CD4-positive, alpha-beta T cell treated with Interleukin-21 for 1 hour (primary cell): ENCODE data around the gene FRYL.
A peak's percentile ranks its signal among the peaks of the same experiment; 100 is the strongest.
"Not testable (repeated sequence)": the region's sequence is repeated elsewhere in the genome, so short reads cannot be mapped to it uniquely, and the experiment has no call there.

Source experiments
- DNase-seq: peaks from one replicate; pipeline ENCODE4 v3.0.0-alpha.2; 2020

FRYL gene

DNA sequence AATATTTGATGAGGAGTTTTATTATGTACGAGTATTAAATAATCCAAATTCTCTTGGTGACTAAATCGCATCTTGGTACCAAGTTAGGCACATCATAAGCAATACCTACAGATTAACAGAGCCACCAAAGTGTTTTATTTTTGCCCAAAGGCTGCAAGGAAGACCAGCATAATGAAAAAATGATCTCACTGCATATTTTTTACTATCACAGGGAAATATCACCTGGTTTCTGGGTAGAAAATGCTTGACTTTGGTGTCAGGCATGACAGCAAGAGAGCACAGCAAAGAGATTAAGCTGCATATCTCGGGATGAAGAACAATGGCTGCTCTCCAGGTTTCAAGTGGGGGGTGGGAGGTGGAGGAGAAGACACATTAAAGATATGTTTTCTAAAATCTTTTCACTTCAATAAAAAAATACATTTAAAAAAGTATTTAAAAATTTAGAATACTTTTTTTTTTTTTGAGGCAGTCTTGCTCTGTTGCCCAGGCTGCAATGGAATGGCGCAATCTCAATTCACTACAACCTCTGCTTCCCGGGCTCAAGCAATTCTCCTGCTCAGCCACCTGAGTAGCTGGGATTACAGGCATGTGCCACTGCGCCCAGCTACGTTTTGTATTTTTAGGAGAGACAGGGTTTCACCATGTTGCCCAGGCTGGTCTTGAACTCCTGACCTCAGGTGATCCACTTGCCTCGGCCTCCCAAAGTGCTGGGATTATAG lies 86.1 kb downstream of the FRYL start:
- DNase-seq: no peak

DNA sequence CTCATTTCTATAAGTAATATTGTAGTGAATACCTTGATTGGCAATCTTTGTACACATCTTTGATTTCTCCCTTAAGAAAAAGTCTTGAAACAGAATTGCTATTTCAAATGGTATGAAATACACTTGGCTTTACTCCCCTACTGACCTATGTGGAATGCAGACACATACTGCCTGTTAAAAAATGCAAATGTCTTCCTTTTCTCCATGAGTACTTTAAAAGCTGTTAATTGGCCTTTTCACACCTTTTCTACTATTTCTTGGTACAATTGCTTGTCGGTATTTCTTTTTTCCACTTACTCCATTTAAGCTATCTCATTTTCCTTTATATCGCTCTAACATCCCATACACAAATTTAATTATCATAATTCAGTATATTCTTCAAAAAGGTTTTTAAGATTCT lies 87.2 kb downstream of the FRYL start:
- no peak for DNase-seq

DNA sequence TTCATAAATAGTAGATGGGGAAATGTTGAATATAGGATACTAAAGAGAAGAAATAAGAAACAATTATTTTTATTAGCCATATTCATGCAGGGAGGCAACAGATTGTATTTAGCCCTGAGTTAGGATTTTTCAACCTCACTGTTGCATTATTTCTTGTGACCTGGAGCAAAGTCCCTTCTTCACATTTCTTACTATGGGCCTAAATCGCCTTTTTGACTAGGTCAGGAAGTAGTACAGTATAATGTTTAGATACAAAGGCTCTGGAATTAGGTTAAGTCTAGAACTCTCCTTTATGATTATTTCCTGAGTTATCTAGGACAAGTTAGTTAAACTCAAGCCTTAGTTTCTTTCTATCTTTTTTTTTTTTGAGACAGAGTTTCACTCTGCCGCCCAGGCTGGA lies 88.0 kb downstream of the FRYL start:
- no peak for DNase-seq

DNA sequence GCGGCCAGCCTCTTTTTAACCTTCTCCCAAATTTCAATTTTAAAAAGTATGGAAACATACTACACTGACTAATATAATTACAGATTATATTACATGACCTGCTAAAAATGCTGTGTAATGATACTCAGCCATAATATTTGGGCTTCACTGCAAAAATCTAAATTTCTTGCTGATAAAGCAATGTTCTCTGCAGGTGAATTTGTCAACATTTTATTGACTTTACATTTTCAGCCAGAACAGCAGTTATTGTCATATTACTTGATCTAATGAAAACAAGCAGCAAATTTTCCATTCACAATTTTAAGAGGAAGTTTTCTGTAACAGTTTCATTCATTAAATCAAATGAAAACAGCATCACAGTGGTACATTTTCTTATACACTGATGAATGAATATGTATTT lies 91.1 kb downstream of the FRYL start:
- no peak for DNase-seq

DNA sequence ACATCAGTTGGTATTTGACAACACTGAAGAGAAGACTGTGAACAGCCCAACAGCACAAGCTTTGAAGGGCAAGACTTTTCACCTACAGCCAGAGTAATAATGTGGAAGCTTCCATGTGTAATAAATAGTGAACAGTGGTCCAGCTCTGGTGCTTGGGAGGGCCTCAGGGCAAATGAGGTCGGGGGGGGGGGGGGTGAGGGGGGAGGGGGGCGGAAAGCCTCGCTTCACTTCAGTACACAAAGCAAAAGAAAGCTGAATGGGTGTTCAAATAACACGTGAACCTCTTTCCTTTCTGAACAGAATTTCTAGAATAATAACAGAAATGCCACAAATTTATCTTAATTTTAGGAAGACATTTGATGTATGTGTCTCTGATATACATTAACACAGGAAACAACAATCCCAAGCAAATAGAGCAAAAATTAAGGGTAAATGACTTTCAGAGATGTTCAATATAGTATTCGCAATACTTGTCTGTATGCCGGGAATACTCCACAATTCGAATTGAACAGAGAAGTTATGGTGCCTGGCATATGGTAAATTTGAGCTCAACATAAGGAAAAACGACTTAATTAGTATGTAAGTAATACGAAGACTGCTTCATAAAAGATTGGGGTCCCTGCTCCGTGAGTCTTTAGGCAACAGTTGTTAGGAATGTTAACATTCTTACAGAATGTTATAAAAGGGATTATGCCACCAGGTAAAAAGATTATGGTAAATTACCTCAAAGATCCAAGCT lies 92.6 kb downstream of the FRYL start:
- DNase-seq: no peak

DNA sequence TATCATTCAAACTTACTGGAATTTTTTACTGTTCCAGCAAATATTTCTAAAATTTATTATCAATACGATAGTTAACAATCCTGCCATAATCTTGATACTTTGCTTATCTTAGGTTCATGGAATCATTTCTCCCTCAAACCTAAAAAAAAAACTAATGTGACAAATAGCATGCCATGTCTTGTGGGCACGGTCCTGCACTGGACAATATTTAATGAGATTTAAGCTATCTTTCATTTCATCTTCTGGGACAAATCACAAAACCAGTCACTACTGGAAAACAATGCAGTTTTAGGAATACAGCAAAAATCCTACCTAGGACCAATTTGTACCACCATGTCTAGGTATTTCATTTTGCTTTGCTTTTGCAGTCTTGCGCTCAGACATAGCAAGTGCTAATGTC lies 93.7 kb downstream of the FRYL start:
- no peak for DNase-seq

DNA sequence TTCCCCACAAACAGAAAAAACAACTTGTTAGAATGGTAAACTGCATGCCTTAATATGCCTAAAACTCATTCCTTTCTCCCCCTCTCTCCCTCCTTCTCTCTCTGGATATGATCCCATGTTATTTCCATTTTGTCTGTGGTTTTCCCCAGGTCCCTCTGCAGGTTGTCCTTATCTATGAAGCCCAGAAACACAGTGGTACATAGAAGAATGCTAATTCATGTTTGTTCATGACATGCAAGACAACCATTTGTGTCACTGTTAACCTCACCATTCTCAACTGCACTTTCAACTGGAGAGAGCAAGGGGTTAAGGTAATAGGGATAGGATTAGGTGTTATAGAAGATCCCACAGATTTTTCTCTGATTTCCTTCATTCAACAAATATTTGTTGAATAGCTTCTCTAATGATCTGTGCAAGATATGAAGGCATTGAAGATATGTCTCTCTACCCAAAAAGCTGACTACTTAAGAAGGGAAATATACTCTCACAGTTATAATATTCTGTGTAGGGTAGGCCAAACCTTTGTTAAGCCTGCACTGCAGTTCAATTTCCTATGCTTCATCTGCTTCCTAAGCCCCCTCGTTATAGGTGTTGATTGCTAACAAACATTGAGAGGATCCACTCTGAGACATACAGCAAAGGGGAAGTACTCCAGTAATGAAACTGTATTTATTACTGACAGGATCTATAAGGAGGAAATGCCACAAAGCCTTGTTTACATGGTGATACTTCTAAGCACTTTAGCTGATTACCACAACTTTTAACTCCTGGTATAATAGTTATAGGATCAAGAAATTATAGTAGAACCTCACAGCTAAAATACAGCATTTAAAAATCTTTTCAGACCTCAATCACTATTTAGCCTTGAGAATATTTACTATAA lies 96.1 kb downstream of the FRYL start:
- DNase-seq: no peak

DNA sequence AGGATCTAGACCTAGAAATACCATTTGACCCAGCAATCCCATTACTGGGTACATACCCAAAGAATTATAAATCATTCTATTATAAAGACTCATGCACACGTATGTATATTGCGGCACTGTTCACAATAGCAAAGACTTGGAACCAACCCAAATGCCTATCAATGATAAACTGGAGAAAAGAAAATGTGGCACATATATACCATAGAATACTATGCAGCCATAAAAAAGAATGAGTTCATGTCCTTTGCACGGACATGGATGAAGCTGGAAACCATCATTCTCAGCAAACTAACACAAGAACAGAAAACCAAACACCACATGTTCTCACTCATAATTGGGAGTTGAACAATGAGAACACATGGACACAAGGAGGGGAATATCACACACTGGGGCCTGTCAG lies 97.2 kb downstream of the FRYL start:
- DNase-seq: not testable (repeated sequence)

DNA sequence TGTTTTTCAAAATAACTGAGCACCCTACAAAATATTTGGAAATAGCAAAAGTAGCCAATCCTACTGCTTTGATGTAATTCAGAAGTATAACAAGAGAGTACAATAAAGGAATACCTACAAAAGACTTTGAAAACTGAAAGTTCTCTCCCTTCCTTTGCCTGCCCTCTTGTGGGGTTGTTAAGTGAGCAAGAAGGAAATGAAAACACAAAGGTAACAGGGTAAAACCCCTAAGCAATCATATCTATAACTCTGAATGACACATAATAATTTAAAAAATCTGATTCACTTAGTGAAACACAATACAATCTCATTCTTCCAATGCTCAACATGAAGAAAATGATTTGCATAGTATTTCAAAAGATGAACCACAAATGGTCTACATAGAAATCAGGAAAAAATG lies 98.2 kb downstream of the FRYL start:
- DNase-seq: peak; percentile 48

DNA sequence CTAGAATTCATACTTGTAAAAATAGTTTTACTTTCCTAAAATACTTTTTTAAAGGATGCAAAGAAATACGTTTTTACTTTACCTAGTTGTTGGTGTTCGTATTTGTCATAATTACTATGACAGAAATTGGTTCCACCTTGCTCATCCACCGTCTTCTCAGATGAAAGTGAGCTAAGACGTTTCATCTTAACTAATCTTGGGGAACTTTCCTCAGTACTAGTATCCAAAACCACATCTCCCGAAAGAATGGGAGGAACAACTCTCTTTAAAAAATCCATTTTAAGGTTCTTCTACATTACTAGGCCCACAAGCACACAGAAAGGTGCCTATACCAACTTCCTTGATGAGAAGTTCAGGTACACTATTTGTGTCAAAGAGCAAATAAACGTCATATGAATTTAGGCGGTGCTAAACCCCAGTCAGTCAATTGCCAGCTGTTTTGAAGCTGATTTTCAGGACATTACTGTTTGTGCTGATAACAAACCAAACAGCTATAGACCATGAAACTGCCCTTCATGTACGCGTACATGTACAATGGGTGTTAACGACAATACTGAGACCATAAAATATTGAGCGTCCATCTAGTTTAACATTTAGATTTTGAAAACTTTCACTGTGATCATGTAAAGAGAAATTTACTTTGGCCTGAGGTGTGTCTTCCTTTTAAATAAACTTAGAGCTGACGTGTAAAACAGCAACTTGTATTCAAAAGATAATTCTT lies 99.1 kb downstream of the FRYL start:
- DNase-seq: no peak

DNA sequence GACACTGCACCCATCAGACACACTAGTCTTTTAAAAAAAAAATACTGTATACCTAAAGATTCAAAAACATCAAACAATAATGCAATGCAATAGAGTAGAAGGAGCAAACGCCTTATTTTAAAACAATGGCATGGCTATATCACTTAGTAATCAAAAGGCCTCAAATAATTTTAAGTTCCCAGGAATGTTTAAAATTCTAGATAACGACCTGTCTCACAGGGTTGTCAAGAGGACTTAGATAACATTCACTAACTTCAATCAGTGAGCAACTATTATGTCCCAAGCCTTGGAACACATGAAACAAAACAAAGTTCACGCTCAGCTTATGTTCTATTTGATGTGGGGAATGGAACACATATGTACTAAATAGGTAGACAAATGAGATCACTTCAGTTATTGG lies 106.5 kb downstream of the FRYL start:
- no peak for DNase-seq

DNA sequence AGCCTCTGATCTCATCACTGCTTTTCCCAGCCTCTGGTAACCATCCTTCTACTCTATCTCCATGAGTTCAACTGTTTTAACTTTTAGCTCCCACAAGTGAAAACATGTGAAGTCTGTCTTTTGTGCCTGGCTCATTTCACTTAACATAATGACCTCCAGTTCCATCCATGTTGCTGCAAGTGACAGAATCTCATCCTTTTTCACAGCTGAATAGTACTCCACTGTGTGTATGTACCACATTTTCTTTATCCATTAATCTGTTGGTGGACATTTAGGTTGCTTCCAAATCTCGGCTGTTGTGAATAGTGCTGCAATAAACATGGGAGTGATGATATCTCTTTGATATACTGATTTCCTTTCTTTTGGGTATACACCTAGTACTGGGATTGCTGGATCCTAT lies 109.5 kb downstream of the FRYL start:
- no peak for DNase-seq

DNA sequence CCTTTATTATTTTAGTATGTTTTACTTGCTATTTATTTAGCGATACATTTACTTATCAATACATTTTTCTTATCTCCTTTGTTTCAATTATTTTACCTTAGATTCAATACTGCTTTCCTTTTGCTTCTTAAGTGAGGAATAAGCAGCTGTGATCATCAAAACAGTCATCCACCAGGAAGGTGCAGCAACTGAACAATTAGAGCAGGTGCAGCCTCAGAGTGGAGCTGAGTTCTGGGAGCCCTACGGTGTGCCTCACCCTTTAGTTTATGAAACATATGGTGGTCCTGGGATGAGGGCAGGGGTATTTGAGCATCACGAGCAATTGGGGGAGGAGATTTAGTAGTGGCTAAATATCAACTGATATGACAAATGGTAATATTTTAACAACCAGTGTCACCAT lies 111.0 kb downstream of the FRYL start:
- no peak for DNase-seq

DNA sequence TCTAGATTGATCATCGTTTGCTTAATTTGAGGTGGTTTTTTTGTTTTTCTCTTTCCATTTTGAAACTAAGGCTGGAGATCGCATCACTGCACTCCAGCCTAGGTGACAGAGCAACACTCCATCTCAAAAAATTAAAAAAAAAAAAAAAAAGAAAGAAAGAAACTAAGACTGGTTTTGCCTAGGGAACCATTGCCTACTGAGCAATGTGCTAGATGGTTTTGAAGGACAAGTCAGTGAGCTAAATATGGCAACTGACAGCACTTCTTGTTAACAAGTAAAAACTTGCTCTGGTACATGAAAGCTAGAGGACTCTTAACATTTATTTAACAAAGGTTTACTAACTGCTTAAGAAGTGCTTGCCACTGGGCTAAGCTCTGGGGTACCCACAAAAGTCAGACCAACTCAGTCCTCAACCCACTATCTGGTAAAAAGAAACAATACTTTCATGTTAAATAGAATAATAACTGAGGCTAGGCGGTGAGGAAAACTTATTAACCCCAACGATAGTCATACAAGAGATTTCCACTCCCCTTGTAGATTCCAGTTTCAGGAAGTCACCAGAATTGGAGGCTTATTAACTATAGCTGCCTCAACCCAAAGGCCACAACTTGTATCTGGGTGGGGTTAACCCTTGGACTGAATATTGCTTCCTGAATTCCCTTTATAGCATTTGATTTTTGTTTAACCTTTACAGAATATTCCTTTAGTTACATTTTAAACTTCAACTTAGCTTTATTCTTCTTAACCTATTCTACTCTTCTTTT lies 111.6 kb downstream of the FRYL start:
- no peak for DNase-seq

DNA sequence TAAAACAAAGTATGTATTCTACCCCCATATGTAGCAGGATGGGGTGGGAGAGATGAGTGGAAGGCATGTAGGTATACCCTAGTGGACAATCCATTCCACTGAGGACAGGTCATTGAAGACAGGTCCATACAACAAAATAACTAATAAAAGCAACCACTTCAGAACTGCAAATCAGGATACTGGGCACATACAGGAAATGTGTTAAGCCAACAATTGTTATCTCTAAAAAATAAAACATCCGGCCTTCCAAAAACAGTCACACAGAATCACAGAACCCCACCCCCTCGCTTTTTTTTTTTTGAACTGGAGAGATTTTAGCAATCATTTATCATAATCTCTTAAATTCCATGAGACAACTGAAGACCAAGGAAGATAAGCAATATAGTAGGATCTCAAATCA lies 112.9 kb downstream of the FRYL start:
- no peak for DNase-seq

DNA sequence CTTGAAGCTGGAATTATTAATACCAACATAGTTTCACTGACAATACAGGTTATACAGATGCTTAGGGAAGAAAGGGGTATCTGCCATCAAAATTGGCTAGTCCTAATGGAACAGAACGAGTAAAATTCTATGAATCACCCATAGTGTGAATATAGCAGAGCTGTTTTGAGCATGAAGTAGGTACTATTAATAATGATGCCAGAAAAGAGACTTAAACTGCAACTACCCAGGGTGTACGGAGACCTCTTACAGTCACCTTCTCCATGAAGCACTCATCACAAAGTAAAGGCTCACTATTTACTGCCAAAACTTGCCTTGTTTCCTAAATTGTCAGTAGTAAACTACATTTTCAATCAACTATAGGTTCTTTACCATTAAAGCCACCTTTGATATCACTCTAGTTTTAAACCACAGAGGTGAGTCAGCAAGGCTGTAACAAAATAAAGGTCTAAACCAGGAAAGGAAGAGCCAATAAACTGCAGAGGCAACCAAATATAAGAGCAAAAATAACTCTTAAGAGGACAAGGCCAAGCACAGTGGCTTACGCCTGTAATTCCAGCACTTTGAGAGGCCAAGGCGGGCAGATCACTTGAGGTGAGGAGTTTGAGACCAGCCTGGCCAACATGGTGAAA lies 114.4 kb downstream of the FRYL start:
- DNase-seq: no peak

DNA sequence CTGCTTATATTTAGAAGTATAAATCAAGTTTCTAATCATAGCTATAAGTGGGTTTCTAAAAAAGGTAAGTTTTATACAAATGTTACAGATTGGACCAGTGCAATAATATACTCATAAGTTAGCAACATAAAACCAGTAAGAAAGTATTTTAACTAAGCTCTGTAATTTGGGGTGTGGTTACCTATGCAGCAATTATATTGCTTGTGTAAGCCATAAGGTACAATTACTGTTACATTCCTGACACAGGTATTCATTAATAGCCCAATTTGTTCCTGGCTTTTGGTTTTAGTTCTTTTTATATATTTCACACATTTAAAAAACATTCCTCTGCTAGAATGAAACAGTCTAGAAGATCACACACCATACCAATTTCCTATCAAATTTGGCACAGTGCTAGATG lies 115.1 kb downstream of the FRYL start:
- DNase-seq: no peak

DNA sequence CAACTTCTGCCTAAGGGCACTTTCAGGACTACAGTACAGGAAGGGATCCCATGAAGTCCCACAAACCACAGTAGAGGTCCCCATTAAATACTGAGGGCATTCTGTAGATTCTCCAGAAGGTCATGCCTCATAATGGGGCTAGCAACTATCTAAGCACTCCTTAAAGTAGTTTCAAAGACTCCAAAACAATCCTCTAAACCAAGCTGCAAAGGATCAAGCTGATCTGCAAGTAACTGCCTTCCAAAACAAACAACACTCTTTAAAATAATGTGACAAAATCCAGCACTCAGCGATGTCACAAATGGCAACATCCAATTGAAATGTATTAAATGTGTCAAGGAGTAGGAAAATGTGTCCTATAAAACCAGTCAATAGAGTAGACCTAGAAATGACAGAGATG lies 118.7 kb downstream of the FRYL start:
- DNase-seq: no peak

DNA sequence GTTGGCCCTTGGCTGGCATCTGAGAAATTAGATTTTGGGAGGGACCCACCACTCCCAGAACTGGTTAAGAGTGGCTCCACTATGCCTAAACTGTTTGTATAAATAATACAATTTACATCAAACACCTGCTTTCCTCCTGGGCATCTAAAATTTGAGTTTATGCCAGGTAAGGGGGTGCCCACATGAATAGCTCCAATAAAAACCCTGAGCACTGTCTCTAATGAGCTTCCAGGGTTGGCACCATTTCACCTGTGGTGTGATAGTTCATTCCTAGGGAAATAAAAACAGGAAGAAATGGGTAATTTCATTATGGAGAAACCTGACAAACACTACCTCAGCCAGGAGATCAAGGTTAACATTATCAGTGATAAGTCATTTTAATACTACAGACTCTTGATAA lies 119.7 kb downstream of the FRYL start:
- no peak for DNase-seq

DNA sequence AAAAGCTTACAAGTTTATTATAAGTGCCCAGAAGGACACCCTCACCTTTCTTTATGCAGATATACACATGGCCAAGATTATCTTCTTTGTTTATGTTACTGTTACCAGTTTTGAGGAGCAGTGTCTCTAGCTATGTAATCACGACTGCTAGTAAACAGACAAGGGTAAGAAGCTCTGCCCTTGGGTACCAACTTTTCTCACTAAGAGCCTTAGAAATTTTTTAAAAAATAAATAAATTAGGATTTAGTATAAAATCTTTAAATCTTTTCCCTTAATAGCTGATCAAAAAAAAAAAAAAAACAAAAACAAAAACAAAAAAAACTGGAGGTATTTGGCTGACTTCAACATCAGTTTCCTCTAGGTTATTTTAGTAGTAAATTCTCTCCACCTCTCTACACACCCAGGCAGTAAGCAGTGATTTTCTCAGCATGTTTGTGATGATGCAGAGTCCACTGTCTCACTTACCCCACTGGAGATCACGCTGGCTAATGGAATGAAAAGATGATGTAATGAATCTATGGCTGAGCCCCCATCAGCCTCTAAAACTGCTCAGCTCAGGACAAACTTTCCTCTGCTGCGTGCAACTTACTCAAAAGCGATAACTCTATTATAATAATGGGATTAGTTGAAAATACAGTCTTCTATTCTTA lies 125.9 kb downstream of the FRYL start:
- DNase-seq: no peak
